ENCODE results near the gene RGMA. TPM values are rescaled to one million over a fixed set of nuclear protein-coding genes. Genes with fewer than 3 reads are reported as not detected.

RGMA gene
- total RNA-seq, 1 experiment from 2014 or later = 5.5 TPM

DNA sequence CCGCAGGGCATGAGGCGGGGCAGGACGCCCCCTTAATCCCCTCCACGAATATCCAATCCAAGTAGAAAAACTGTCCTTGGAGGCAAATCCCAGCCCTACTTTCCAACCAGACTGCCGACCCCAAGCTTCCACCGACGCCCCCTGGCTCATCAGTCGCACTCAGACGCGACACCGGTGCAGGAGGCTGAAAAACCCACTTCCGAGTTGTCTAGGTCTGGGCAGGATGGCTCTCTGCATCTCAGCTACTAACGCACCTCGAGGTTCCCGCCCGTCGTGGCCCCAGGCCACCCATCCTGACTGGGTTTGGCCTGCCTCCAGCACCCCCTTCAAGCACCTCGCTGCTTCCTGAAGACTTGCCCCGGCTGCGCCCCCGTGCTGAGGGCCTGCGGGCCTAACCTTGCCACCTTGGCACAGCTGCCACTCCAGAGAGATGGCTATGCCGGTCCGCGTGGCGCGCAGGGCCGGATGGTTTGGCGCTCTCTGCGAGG, 15.5 kb downstream of the RGMA start:
- Histone ChIP-seq H3K9ac (ENCODE audit: low read length) (peak overlapping the region; percentile 36), H3K36me3 (ENCODE audit: control insufficient read depth in 1 of 2, insufficient read depth in 2 of 2, low read length in 2 of 2) (no peaks in the 10 kb centered on the region), H3K9me3 (ENCODE audit: control insufficient read depth in 1 of 2, insufficient read depth in 1 of 2, low read depth in 1 of 2, low read length in 2 of 2) (no peaks in the 10 kb centered on the region), H3K4me3 (replicated peaks in 1 of 2; ENCODE audit: low read depth in 1 of 2, low read length in 2 of 2) (peak overlapping the region; percentile 19 to 79), H3K27me3 (ENCODE audit: insufficient read depth, low read length) (peaks cover 10% of the 10 kb centered on the region; the same call in 1 of the 2 replicates), H3K4me2 (ENCODE audit: low read length) (peak overlapping the region; percentile 100), H3K27ac (ENCODE audit: low read depth, low read length) (no peak overlapping the region; the same call in 1 of the 2 replicates), H4K20me1 (ENCODE audit: insufficient read depth) (no peaks in the 10 kb centered on the region), H2AFZ (ENCODE audit: low read depth, low read length, poor library complexity, severe bottlenecking) (peak overlapping the region; percentile 78), H3K9me2 (ENCODE audit: insufficient read depth) (no peaks in the 10 kb centered on the region), H3K79me2 (ENCODE audit: insufficient read depth, low read length) (no peaks in the 10 kb centered on the region), H3K4me1 (ENCODE audit: control insufficient read depth in 1 of 2, insufficient read depth in 2 of 2, low read length in 2 of 2) (peaks cover 8 to 21% of the 10 kb centered on the region in 2 experiments)
- CTCF ChIA-PET = interaction anchor here (2.1 kb wide), 1 partner anchor 14 kb away, joined by 4 read pairs; no protein-coding TSS in a partner anchor
- RAD21 ChIA-PET (ENCODE audit: low non-redundant PET in 1 of 2, low total read pairs in 2 of 2, uncharacterized antibody in 2 of 2, unreplicated experiment in 2 of 2) = no interaction called here
- ATAC-seq (peak; percentile 18; the same call in 1 of the 2 replicates), DNase-seq (ENCODE audit: low read depth, low spot score) (no peak)
- intact Hi-C loops (cut with micrococcal nuclease) = no loop called here
- BruUV-seq (replicated peaks) = no TSS peak
- POLR2A ChIA-PET = no interaction called here
- TF ChIP-seq TCF7L2 (IDR thresholded peaks at IDR 0.05; ENCODE audit: borderline replicate concordance, extremely low read depth, insufficient read depth, insufficient read length) (no peak), FOSL1 (IDR thresholded peaks at IDR 0.05; ENCODE audit: low read depth) (no peak)

DNA sequence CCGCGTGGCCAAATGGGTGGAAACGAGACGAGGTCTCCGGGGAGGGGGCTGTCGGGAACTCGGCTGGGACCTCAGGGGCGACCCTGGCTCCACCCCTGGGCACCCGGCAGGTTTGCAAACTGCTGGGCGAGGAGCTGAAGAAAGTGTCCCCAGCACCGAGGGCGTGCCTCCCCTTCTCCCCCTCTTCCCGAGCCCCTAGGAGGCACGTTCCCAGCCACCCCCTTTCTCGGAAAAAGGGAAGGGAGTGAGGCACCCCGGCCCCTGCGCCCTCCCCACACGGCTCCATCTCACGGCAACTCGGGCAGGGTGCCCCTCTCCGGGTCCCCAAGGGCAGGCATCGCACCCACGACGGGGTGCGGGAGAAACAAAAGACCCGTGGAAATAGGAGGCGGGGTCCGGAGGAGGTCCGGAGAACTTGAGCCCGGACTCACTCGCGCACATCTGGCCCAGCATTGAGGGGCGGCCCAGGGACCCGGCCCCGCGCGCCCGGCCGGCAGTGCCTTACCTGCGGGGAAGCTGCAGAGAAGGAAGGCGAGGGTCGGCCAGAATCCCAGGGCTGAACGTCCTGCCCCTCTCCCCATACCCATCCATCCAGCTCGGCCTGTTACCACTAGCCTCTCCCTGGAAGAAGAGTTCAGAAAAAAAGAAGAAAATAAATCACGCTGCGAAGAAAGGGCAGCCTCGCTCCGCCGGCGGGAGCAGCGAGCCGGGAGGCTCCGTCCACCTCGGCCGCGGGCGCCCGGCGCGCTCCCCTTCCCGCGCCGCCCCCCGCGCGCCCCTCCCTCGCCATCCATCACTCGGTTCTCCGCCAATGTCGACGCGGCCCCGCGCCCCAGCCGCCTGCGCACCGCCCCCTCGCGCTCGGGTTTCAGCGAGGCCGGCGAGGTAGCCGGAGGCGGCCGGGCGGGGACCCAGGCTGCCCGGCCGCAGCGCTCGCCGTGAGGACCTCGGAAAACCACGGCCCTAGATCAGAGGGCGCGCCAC, 16.3 kb downstream of the RGMA start:
- Histone ChIP-seq H3K79me2 (ENCODE audit: insufficient read depth, low read length) (no peaks in the 10 kb centered on the region), H3K27ac (ENCODE audit: low read depth, low read length) (peak overlapping the region; percentile 30; the same call in 1 of the 2 replicates), H3K36me3 (ENCODE audit: control insufficient read depth in 1 of 2, insufficient read depth in 2 of 2, low read length in 2 of 2) (no peaks in the 10 kb centered on the region), H3K4me2 (ENCODE audit: low read length) (peak overlapping the region; percentile 100), H3K9me2 (ENCODE audit: insufficient read depth) (no peaks in the 10 kb centered on the region), H3K9me3 (ENCODE audit: control insufficient read depth in 1 of 2, insufficient read depth in 1 of 2, low read depth in 1 of 2, low read length in 2 of 2) (no peaks in the 10 kb centered on the region), H3K4me1 (ENCODE audit: control insufficient read depth in 1 of 2, insufficient read depth in 2 of 2, low read length in 2 of 2) (peaks cover 8 to 21% of the 10 kb centered on the region in 2 experiments), H4K20me1 (ENCODE audit: insufficient read depth) (no peaks in the 10 kb centered on the region), H2AFZ (ENCODE audit: low read depth, low read length, poor library complexity, severe bottlenecking) (peak overlapping the region; percentile 78), H3K4me3 (replicated peaks in 1 of 2; ENCODE audit: low read depth in 1 of 2, low read length in 2 of 2) (peak overlapping the region; percentile 63 to 79), H3K27me3 (ENCODE audit: insufficient read depth, low read length) (0 out of 2 replicates have a peak, but pooled peaks cover 4% of the 10 kb centered on the region), H3K9ac (ENCODE audit: low read length) (peak overlapping the region; percentile 64)
- BruUV-seq (replicated peaks) = no TSS peak
- intact Hi-C loops (cut with micrococcal nuclease) = no loop called here
- ATAC-seq = peak; percentile 93
- TF ChIP-seq ZFX (IDR thresholded peaks at IDR 0.05) (0 out of 2 replicates have a peak, but pooled peaks have one; percentile 26), JUND (IDR thresholded peaks at IDR 0.05) (no peak), SRF (IDR thresholded peaks at IDR 0.05; ENCODE audit: low read depth) (no peak), ELF1 (IDR thresholded peaks at IDR 0.05; ENCODE audit: borderline replicate concordance, low read depth) (no peak), SIN3A (IDR thresholded peaks at IDR 0.05; ENCODE audit: low read depth) (no peak), POLR2AphosphoS5 (IDR thresholded peaks at IDR 0.05; ENCODE audit: low read depth, low read length) (peak; percentile 51), EGR1 (IDR thresholded peaks at IDR 0.05; ENCODE audit: low read depth) (peak; percentile 46), ZNF274 (IDR thresholded peaks at IDR 0.05; ENCODE audit: low read depth, low read length) (no peak), EZH2 (IDR thresholded peaks at IDR 0.05) (no peak), FOSL1 (IDR thresholded peaks at IDR 0.05; ENCODE audit: low read depth) (no peak), POLR2A (IDR thresholded peaks at IDR 0.05; ENCODE audit: borderline replicate concordance, extremely low read depth, insufficient read depth, insufficient read length) (peak; percentile 35), SP1 (IDR thresholded peaks at IDR 0.05; ENCODE audit: low read depth) (0 out of 2 replicates have a peak, but pooled peaks have one; percentile 22)
- TF ChIP-seq, protein P1, sequence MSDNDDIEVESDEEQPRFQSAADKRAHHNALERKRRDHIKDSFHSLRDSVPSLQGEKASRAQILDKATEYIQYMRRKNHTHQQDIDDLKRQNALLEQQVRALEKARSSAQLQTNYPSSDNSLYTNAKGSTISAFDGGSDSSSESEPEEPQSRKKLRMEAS (IDR thresholded peaks at IDR 0.05) = peak; percentile 27; the same call in 1 of the 2 replicates
- POLR2A ChIA-PET = no interaction called here
- RAD21 ChIA-PET (ENCODE audit: low non-redundant PET in 1 of 2, low total read pairs in 2 of 2, uncharacterized antibody in 2 of 2, unreplicated experiment in 2 of 2) = interaction anchor here in 1 of 2 experiments (0.6 kb wide), 1 partner anchor 980 kb away, joined by 3 read pairs; no protein-coding TSS in a partner anchor
- CTCF ChIA-PET = interaction anchor here (2.1 kb wide), 1 partner anchor 15 kb away, joined by 4 read pairs; no protein-coding TSS in a partner anchor
- peak; percentile 33 for DNase-seq (ENCODE audit: low read depth, low spot score)
